NOMO-1 treated with DMSO at 0.1 percent for 48 hours (cell line): Measurements from ENCODE around the gene OSCP1.

Source experiments
- DNase-seq: peaks from one replicate; lab custom pipeline; 2025; ENCODE audit not compliant: unreplicated experiment; lab: John Stamatoyannopoulos, UW

Gene OSCP1

DNA sequence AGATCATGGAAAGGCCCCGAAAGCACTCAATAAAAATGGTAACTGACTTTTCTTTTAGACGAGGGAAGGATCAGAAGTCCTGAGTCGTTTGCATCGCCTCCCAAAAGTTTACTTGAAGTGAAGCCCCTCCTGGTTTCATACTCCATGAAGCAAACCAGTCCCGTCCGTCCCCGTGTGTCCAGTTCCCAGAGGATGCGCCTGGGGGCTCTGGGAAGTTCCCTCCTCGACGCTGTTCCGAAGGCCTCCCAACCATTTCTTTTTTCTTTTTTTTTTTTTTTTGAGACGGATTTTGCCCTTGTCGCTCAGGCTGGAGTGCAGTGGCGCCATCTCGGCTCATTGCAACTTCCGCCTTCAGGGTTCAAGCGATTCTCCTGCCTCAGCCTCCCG lies 661 bp upstream of the OSCP1 start:
- DNase-seq, result no peak

DNA sequence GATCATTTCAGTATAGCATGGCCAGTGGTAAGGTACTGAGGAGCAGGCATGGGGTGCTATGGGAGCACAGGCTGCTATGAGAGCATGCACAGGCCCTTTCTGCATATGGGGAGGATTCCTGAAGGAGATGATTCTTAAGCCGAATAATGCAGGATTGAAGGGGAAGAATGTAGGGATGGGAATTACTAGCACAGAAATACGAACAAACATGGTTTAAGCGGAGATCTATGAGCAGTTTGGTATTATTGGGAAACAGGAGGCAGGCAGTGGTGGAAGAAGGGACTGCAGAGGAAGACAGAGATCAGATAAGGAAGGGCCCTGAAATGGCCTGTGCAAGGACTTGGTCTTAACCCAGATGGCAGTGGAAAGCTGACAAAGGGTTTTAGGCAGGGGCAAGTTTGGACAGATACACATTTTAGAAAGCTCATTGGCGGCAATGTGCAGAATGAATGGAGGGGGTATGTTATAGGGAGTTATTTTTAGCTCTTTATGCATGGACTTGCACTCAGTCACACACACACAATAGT lies 1.7 kb downstream of the OSCP1 start:
- DNase-seq, result peak; percentile 5

DNA sequence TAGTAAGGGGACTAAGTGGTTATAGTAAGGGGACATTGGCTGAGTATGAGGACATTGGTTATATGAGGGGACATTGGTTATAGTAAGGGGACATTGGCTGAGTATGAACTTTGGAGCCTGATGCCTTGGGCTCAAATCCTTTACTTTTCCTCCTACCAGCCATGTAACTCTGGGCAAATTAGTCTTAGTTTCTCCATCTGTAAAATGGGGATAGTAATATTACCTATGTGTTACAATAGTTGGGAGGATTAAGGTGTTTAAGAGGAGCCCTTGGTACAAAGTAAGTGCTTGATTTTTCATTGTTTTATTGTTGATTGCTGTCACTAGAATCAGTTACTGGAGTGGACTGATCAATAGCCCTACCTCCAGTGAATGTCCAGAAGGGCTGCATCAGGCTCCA lies 2.8 kb downstream of the OSCP1 start:
- DNase-seq, result no peak

DNA sequence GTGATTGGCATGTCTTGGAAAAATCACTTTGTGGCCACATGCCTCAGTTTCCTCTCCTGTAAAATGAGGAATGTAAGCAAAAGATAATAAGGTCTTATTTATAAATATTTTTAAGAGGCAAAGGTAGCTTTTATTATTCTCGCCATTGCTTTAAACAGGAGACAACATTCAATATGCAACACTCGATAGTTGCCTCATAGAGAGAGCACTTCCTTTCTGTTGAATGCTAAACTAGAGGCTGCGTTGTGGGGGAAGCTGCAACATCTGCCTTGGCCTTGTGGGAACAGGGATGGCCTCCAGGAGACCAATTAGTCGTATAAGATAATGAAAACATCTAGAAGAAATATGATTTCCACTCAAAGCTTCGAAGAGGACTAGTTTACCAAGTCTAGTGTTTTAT lies 3.5 kb downstream of the OSCP1 start:
- DNase-seq, result peak; percentile 64

DNA sequence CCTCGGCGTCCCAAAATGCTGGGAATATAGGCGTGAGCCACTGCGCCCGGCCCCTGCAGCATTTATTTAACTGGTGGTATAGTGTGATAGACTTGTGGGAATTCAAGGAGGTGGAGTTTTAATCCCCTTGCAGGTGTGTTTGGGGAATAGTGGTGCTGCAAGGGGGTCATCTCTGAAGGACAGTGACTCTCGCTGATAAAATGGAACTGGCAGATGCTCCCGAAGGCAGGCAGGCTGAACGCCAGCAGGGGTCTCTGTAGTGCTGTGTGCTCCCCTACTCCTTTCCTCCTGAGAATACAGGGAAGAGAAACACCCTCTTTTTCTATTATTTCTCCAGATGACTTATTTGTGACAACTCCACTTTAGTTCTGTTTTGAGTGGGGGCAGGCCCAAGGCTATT lies 4.0 kb downstream of the OSCP1 start:
- DNase-seq, result peak; percentile 72

DNA sequence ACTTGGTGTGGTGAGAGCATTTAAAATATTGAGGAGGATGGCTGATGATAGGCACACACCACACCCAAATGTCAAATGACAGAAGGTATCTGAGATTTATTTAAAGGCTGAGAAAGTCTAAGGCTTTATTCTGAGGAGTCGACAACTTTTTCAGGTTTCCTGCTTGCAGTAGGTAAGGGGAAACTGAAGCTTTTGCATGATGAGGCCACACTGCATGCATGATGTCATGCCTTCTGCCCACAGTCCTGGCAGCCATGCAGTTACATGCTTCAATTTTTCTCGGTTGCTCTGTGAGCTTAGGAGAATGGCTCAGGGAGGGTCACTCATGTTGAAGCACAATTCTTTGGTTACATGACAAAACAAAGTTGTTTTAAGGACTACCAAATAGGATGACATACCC lies 7.0 kb downstream of the OSCP1 start:
- no peak for DNase-seq

DNA sequence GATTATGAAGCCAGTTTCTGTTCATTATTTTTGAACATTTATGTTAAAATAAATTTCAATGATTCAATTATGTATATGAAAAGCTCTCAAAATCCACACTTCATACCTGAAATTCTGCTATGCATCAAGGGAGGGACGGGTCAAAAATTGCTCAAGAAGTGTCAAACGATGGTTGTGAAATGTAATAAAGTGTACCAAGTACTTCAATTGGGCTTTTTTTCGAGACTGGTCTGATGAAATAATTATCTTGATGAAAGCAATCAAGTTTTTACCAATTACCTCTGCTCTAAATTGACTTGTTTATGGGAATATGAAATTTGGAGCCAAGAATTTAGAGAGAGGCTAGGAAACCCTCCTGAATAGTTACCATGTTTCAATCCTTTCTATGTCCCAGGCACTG lies 7.9 kb downstream of the OSCP1 start:
- DNase-seq, result peak; percentile 48

DNA sequence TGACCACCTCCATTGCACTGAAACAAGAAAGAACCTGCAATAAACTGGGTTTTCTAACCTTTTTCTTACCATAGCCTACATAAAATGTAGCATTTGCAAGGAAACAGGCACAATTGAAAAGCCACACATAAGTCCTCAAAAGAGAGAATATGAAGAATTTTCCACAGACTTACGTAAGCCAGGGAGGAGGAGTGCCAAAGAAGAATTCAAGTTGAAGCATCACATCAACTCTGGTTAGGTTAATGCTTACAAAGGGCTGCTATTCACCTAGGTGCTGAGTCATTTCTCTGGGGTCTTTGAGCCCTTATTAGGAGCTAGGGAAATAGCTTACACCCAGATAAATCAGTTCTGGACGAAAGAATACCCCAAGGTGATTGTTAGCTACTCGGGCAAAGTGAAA lies 9.6 kb downstream of the OSCP1 start:
- DNase-seq, result no peak

DNA sequence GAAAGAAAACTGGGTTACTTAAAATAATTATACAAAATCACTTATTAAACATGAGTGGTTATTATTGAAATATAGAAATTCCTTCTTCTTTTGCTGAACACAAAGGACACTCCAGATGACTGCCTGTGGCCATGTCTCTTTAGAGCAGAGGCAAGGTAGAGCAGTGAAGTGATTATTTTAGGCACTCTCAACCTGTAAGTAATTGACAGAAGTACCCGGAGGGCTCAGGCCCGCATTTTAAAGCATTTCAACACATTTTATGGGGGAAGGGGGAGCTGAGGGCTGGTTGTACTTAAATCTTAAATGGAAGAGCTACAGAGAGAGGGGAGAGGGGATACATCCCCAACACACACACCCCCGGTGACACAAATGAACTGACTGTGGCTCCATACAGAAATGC lies 10.2 kb downstream of the OSCP1 start:
- DNase-seq, result no peak

DNA sequence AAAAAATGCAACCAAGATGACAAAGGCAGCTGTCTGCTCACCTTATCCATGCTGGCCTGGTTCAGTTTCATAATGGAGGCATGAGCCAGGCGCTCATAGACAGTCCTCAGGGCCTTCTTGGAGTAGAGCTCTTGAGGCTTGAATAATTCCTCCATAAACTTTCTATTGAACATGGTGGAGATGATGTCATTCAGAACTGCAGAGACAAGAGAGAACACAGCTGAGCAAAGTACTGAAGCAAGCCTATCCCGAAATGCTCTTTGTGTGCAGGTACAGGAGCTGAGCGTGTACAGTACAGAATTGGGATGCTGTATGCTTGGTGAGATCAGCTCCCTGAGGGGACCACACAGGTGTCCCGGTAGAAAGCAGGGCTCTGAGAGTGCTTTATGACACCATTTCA lies 11.5 kb downstream of the OSCP1 start:
- no peak for DNase-seq

DNA sequence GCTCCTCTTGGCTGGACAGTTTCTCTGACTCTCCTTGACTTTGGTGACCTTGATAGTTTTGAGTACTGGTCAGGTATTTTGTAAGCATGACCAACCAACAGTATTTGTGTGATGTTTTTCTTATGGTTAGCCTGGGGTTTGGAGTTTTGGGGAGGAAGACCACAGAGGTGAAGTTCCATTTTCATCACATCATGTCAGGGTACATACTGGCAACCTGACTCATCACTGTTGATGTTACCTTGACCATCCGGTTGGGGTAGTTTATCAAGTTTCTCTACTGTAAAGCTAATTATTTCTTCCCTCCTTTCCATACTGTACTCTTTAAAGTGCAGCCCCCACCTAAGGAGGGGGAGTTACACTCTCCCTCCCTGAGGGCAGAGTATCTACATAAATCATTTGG lies 13.4 kb downstream of the OSCP1 start:
- no peak for DNase-seq

DNA sequence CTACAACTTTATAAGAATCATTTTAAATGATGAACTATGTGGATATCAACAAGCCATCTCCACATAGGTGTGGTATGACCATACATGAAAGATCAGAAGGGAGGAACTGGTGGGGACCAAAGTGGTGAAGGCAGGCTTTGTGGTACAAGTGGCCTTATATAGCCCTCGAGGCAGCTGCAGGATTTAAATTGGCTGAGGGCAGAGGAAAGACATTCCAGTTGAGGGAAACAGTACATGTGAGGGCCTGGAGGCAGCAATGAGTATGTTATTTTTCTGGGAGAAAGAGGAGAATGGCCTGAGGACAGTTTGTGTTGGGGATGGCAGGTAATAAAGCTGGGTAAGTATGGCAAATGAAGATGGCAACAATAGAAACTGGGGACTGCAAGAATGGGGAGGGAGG lies 17.1 kb downstream of the OSCP1 start:
- DNase-seq, result no peak

DNA sequence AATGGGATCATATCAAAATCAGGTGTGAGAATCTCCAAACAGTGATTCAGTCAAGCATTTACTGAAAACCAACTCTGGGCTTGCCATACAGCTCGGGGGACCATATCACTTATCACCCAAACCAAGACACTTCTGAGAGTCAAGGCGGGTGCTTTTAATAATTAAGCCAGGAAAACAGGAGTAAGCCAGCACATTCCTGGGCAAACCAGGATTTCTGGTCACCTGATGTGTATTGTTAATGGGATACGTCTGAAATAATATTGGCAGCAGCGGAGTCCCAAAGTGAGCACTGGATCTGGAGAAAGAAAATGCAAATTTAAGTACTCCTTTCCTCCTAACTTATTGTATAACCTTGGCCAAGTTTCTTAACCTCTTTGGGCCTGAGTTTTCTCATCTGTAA lies 17.6 kb downstream of the OSCP1 start:
- DNase-seq, result no peak

DNA sequence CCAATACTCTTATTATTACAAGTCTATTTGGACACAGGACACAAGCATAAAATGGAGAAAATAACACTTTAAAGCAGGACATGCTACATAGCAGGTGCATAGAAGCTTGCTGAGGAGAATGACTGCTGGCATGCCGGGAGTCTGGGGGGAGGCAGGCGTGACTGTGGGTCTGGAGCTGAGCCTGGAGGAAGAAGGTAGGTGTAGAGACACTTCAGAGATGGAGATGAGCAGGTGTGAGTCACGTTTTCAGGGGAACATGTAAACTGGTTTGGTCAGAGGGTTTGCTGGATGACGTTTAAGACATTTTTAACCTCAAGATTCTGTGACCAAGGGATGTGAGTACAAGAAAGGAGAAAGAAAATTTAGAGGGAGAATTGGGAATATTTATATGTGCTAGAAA lies 24.5 kb downstream of the OSCP1 start:
- DNase-seq, result no peak

DNA sequence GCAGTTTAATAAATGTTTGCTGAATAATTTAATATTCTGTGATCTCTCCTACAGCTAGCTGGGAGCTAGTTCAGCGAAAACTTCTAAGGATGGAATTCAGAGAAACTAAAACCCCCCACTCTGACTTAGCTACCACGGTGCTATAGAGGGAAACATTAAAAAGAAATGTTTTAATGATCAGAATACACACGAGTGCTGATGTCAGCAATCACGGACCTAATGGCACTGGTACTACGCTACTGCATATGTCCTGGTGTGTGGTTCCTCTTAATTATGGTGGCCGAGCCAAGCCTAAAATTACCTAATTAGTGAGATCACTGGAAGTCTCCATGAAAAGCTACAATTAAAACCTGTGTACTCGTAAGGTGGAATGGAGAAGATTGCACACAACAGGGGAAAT lies 28.6 kb downstream of the OSCP1 start:
- no peak for DNase-seq

DNA sequence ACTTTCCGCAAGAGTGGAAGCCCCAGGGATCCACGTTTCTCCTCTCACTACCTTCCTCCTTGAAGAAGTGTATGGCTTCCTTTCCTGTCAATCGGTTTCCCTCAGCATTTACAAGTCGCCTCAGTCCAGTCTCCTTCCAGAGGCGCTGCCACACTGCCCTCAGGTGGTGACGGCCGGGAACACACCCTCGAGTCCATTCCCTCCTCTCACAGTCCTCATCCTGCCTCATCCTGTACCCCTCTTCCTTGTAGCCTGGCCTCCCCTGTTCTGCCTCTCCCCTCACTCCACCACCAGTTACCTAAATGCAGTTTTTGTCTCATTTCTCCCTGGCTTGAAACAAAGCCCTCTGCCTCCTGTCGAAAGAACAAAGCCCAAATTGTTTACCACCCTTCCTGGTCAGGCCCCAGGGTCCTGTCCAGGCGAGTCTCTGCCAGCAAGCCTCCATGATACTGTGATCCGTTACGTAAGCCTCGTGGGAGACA lies 29.4 kb downstream of the OSCP1 start:
- peak; percentile 84 for DNase-seq

DNA sequence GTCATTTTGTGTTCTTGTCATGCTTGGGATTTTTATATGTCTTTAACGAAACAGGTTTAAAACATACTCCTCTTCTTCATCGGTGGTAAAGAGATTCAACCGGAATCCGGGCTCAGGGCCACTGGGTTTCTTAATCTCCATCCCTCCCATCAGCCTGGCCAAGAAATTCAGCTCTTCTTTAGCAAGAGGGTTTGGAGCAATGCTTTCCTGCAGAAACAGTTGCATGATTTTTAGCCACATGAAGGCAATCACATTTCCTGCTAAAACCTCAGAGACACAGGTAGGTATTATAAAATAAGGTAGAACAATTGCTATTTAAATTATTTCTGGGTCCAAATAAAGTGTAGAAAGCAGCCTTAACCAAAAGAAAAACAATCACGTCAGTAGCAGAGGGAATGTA lies 29.8 kb downstream of the OSCP1 start:
- no peak for DNase-seq

DNA sequence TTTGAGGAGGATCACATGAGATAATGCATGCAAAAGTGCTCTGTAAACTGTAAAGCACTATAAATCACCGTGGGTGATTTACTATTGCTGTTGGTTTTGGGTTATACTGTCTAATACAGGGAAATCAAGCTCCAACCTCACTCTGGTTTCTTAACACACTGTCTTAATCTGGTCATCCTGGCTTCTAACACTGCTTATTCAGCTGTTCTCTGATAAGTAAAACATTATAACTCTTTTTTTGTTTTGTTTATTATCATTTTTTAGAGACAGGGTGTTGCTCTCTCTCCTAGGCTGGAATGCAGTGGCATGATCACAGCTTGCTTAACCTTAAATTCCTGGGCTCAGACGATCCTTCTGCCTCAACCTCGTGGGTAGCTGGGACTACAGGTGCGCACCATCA lies 30.7 kb downstream of the OSCP1 start:
- no peak for DNase-seq

DNA sequence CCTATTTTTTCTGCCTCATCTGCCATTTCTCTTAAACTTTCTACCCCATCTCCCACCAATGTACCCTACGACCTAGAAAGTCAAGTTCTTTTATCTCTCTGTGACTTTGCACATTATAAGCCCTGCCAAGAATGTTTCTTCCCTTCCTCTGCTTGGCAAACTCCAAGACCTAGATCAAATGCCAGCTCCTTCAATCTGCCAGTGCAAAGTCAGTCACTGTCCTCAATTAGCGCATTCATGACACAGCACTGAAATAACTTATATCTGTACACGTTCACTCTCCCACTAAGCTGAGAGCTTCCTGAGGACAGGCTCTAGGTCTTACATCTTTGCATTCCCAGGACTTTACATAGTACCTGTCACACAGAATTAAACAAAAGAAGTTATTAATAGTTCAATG lies 31.1 kb downstream of the OSCP1 start:
- no peak for DNase-seq

DNA sequence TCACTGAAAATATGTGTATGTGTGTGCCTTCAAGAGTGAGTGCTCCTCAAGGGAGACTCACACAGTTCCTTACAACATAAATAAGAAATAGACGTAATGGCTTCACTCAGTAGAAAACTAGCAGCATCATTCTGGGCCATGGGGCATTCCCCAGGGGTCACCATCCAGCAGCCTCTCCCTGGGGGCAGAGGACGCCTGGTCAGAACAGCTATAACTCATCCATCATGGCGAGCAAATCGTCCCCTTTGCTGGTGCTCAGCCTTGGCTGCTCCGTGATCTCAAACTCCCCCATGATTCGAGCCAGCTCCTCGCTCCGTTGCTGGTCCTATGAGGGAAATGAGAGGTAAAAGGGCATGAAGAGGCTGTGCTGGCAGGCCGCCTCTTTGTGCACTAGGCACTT lies 32.3 kb downstream of the OSCP1 start:
- no peak for DNase-seq

DNA sequence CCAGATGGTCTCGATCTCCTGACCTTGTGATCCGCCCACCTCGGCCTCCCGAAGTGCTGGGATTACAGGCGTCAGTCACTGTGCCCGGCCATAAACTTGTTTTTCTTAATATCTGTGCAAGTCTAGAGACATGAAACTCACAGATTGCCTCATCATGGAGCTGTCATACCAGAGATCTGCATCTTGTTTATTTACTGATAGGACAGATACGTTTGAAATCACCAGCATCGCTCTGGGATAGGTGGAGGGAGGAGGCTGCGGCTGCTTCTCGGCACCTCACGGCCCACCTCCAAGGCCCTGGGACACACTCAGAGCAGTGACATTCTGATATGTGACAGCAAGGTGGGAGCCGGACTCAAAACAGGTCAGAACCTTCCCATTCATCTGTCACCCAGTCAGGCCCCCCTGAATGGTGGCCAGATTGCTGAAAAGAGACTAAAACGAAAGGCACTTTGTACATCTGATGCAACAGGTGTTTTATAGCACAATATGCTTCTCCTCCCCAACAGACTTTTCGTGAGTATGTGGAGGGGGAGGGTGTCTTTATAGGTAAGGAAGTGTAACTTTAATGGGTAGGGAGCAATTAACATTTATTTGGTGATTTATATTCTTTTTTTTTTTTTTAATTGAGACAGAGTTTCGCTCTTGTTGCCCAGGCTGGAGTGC lies 34.5 kb downstream of the OSCP1 start:
- no peak for DNase-seq

DNA sequence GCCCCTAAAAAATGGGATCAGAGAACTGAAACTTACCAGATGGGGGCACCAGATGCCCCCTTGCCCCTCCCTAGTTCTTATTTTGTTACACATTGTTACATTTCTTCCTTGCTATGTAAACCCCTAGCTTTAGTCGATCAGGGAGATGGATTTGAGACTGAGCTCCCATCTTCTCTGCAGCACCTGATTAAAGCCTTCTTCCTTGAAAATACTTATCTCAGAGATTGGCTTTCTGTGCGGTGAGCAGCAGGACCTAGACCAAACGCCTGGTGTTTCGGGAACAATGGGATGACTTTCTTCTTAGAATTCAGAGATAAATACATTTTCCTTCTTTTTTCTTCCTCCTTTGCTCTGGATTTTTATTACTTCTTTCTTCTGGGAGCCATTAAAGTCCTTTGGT lies 35.9 kb downstream of the OSCP1 start:
- DNase-seq, result no peak
